A549 treated with AZD2906 at 1 μM for 4 hours (cell line): ENCODE data around the gene SMIM1. TPM values are rescaled to one million over a fixed set of nuclear protein-coding genes. Genes with fewer than 3 reads are reported as not detected.

Experiments used
- total RNA-seq: library from RNA; stranded (reverse); fragments of 200-300 nt; extraction: Qiagen RNA extraction; gene quantifications from 5 replicates; pipeline ENCODE4 v1.2.3, GENCODE V29; 2022

SMIM1 gene, protein sequence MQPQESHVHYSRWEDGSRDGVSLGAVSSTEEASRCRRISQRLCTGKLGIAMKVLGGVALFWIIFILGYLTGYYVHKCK
- total RNA-seq: 0.89 to 2.2 TPM (median 1.5 TPM) in 5 replicates

DNA sequence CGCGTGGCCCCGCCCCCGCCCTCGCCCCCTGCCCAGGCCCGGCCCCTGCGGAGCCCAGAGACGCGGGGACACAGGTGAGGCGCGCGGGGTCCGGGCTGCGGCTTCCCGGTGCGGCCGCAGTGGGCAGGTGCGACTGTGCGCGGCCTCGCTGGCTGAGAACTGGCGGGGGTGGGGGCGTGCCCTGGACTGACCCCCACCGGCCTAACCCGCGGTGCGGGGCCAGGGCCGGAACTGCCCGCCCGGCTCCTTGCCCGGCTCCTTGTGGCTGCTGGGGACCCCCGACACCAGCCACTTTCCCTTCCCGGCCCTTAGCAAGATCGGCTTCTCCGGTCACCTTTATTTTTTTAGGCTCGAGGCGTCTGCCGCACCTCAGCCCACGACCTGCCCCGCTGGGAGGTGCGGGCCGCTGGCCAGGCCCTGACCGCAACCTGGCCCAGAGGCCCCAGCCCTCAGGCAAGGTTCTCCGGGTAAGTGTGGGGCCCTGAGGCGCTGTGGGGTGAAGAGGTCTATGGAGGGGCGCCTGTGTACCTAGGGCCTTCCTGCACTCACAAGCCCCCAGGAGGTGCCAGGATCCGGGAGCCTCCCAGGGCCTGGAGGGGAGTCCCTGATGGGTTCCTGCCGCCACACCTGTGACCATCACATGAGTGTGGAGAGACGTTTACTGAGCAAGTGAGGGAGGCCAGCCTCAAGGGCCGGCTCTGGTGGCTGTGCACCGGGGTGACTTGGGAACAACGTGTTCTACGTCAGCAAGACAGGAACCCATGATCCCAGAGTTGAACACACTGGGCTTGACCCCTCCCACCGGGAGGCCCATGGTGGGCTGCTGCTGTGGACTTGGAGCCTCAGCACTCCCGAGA lies at the start of gene SMIM1:
SMIM1 (plus strand) TSS at position 35 of the 857 bp plus-strand sequence. CDS start 2,625 bp downstream, outside the sequence.

DNA sequence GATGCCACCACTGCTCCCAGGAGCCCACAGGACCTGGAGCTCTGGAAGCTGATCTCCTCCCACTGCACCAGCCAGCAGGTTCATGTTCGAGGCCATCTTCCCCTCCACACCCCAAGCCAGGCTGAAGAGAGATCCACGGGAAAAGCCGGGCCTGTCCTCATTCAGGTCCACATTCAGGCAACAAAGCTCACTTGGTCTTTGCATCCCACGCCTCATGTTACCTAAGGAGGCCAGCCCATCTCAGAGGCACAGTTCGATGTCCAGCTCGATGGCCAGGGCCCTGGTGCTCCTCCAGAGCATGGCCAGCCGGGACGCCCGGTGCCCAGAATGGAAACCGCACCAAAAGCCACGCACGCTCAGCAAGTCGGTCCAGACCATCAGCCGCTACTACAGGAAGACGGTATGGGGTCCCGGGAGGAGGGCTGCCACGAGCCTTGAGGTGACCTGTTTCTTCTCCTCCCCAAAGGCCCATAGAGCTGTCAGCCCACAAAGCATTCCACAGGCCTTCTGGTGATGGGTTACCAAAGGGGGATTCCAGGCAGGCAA lies 20.1 kb upstream of the SMIM1 start, which contains the start of gene CCDC27:
CCDC27 (plus strand) TSS at position 51 of the 546 bp plus-strand sequence; CDS start at position 83, 32 bp downstream.

DNA sequence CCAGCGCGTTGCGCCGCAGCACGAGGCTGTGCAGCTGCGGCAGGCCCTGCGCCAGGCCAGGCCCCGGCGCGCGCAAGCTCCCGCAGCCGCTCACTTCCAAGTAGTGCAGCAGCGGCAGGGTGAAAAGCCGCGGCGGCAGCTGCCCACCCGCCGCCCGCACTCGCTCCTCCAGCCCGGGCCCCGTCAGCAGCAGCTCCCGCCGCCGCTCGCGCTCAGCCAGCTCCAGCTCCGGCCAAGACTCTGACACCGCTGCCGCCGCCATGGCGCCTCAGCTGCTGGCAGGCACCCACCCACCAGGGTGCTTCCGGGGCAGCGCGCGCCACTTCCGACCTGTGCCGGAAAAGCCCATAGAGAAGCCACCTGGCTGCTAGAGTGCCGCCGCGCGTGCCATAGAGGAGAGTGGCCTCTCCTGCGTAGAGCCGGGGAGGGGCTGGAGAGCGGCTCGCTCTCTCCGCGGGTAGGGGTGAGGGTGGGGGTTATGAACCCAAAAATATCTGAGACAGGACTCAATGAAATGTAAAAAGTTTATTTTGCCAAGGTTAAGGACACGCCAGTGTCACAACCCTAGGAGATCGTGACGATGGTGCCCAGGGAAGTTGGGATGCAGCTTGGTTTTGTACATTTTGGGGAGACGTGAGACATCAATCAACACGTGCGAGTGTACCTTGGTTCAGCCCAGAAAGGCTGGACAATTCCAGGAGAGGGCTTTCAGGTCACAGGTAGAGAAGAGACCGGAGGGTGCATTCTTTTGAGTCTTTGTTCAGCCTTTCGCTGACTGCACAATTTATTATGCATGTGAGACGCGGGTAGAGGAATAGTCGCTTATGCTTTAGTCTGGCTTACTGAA lies 23.9 kb downstream of the SMIM1 start, which contains the start of gene LRRC47:
LRRC47 (minus strand) TSS at position 284 of the 847 bp plus-strand sequence; CDS start at position 262, 22 bp downstream.

Other genes with a start within 250 kb of the SMIM1 start
- 6.3 to 10.6 TPM (median 8.0 TPM) in 5 replicates for gene MEGF6, start 161.2 kb upstream of the SMIM1 start, total RNA-seq
- 27.2 to 31.5 TPM (median 29.8 TPM) in 5 replicates for gene TPRG1L, start 147.7 kb upstream of the SMIM1 start, total RNA-seq
- 14.2 to 19.8 TPM (median 18.8 TPM) in 5 replicates for gene WRAP73, start 122.6 kb upstream of the SMIM1 start, total RNA-seq
- 0.72 to 0.90 TPM (median 0.78 TPM) in 5 replicates for gene TP73, start 120.2 kb upstream of the SMIM1 start, total RNA-seq
- not detected in 5 replicates for gene CCDC27, start 20.3 kb upstream of the SMIM1 start, total RNA-seq
- 28.3 to 34.2 TPM (median 31.2 TPM) in 5 replicates for gene LRRC47, start 23.7 kb downstream of the SMIM1 start, total RNA-seq
- 14.1 to 17.4 TPM (median 16.7 TPM) in 5 replicates for gene CEP104, start 84.5 kb downstream of the SMIM1 start, total RNA-seq
- 2.9 to 4.3 TPM (median 3.4 TPM) in 5 replicates for gene DFFB, start 84.7 kb downstream of the SMIM1 start, total RNA-seq
- gene C1orf174, start 127.5 kb downstream of the SMIM1 start, total RNA-seq: 22.2 to 24.8 TPM (median 23.1 TPM) in 5 replicates